CD4-positive, alpha-beta memory T cell (primary cell): ENCODE measurements around the gene CRYBB2. TPM values are rescaled to one million over a fixed set of nuclear protein-coding genes. Genes with fewer than 3 reads are reported as not detected.
"Not testable (repeated sequence)": the region's sequence is repeated elsewhere in the genome, so short reads cannot be mapped to it uniquely, and the experiment has no call there.

Experiments used
- CTCF ChIA-PET: fragments of 350-600 bp; sonication (Branson Sonifier 250); formaldehyde crosslinking; loops from one replicate; lab custom pipeline; 2021; ENCODE audit warnings: inconsistent platforms; ENCODE audit not compliant: partially characterized antibody; lab: Charles Lee
- POLR2A ChIA-PET: fragments of 350-600 bp; sonication (Branson Sonifier 250); formaldehyde crosslinking; loops from one replicate; lab custom pipeline; 2021; ENCODE audit not compliant: partially characterized antibody; lab: Charles Lee
- DNase-seq, 5 donors: peaks; one replicate each; pipeline versions ENCODE4 v3.0.0 to v3.0.0-alpha.2; 2020 to 2022; ENCODE audit warnings: mixed read lengths in 1 of 5
- H3K27ac ChIP-seq: one replicate; pipeline ENCODE4 v1.7.0; 2013; ENCODE audit warnings: low read depth, low read length
- H3K27me3 ChIP-seq: 2 replicates; pipeline ENCODE4 v1.7.0; 2013; ENCODE audit warnings: mild to moderate bottlenecking, low read length, moderate library complexity; ENCODE audit not compliant: insufficient read depth
- H3K36me3 ChIP-seq: 2 replicates; pipeline ENCODE4 v1.7.0; 2013; ENCODE audit warnings: mild to moderate bottlenecking, low read length, moderate library complexity; ENCODE audit not compliant: insufficient read depth
- H3K4me1 ChIP-seq: 2 replicates; pipeline ENCODE4 v1.7.0; 2013; ENCODE audit warnings: mild to moderate bottlenecking, low read length, moderate library complexity; ENCODE audit not compliant: insufficient read depth
- H3K4me3 ChIP-seq, 2 donors: one replicate each; pipeline ENCODE4 v1.7.0; 2013; ENCODE audit warnings: low read length in 2 of 2, mild to moderate bottlenecking in 1 of 2
- H3K9me3 ChIP-seq, 2 donors: one replicate each; pipeline ENCODE4 v1.7.0; 2013; ENCODE audit warnings: low read length in 2 of 2, control low read depth in 1 of 2; ENCODE audit not compliant: control insufficient read depth in 1 of 2
- H3K27ac Mint-ChIP-seq, 7 donors: one replicate each; pipeline ENCODE4 v1.8.0; 2020 to 2021; ENCODE audit warnings: mixed read lengths in 7 of 7, mild to moderate bottlenecking in 6 of 7, inconsistent platforms in 3 of 7, moderate library complexity in 3 of 7
- H3K27me3 Mint-ChIP-seq, 2 donors: one replicate each; pipeline ENCODE4 v1.8.0; 2020 to 2021; ENCODE audit warnings: mixed read lengths in 2 of 2
- H3K36me3 Mint-ChIP-seq, 2 donors: one replicate each; pipeline ENCODE4 v1.8.0; 2020 to 2021; ENCODE audit warnings: mixed read lengths in 2 of 2, inconsistent platforms in 1 of 2, mild to moderate bottlenecking in 1 of 2
- H3K4me1 Mint-ChIP-seq, 4 donors: one replicate each; pipeline ENCODE4 v1.8.0; 2020 to 2021; ENCODE audit warnings: mixed read lengths in 4 of 4, mild to moderate bottlenecking in 1 of 4
- H3K4me3 Mint-ChIP-seq, 8 donors: one replicate each; pipeline ENCODE4 v1.8.0; 2020 to 2021; ENCODE audit warnings: mixed read lengths in 8 of 8, mild to moderate bottlenecking in 7 of 8, moderate library complexity in 6 of 8, inconsistent platforms in 3 of 8
- H3K9me3 Mint-ChIP-seq, 8 donors: one replicate each; pipeline ENCODE4 v1.8.0; 2020 to 2021; ENCODE audit warnings: mixed read lengths in 8 of 8, mild to moderate bottlenecking in 5 of 8, inconsistent platforms in 3 of 8, moderate library complexity in 1 of 8
- intact Hi-C: fragments of 100-400 bp; cut with micrococcal nuclease; formaldehyde crosslinking; loops from one replicate; pipeline ENCODE4 v1.15.1; 2023
- polyA plus RNA-seq, 2 donors: library from polyadenylated mRNA; unstranded; fragments of 300-500 nt; fragmentation: Illumina TruSeq; gene quantifications; one replicate each; pipeline ENCODE4 v1.2.3, GENCODE V29; 2021
- total RNA-seq, 2 experiments: library from RNA; stranded (reverse); gene quantifications; one replicate each; pipeline ENCODE4 v1.2.3, GENCODE V29; 2021

Gene CRYBB2
- total and polyA plus RNA-seq, 4 experiments from 2014 or later, result not detected

GRCh38 chr22:25219948-25220442 lies 556 bp downstream of the CRYBB2 start:
- intact Hi-C loops, result no loop called here
- Mint-ChIP-seq H3K4me1 (no peaks in the 10 kb centered on the region), H3K4me3 (no peak overlapping the region), H3K36me3 (no peaks in the 10 kb centered on the region), H3K9me3 (peaks cover 0 to 3% (median 0%) of the 10 kb centered on the region in 8 donors), H3K27ac (no peak overlapping the region), H3K27me3 (peaks cover 9 to 13% of the 10 kb centered on the region in 2 donors)
- Histone ChIP-seq H3K4me3 (no peak overlapping the region), H3K36me3 (no peaks in the 10 kb centered on the region), H3K9me3 (no peaks in the 10 kb centered on the region), H3K4me1 (no peaks in the 10 kb centered on the region), H3K27me3 (no peaks in the 10 kb centered on the region), H3K27ac (no peak overlapping the region)
- ChIA-PET POLR2A (no interaction called here), CTCF (no interaction called here)
- no peak for DNase-seq

- H3K27ac ChIP-seq, result no peak overlapping the region
- no peaks in the 10 kb centered on the region for H3K27me3 ChIP-seq
- Mint-ChIP-seq H3K4me3 (no peak overlapping the region), H3K36me3 (no peaks in the 10 kb centered on the region), H3K27me3 (peaks cover 6 to 8% of the 10 kb centered on the region in 2 donors), H3K9me3 (no peaks in the 10 kb centered on the region), H3K27ac (no peak overlapping the region), H3K4me1 (no peaks in the 10 kb centered on the region)
- POLR2A ChIA-PET, result no interaction called here
- CTCF ChIA-PET, result no interaction called here
- H3K4me1 ChIP-seq, result no peaks in the 10 kb centered on the region
- H3K36me3 ChIP-seq, result no peaks in the 10 kb centered on the region
- intact Hi-C loops, result no loop called here
- no peak overlapping the region for H3K4me3 ChIP-seq
- H3K9me3 ChIP-seq, result no peaks in the 10 kb centered on the region
- no peak for DNase-seq
Observed at GRCh38 chr22:25221790-25222189, 2.4 kb downstream of the CRYBB2 start.

- no peaks in the 10 kb centered on the region for H3K4me1 ChIP-seq
- H3K27ac ChIP-seq, result no peak overlapping the region
- ChIA-PET POLR2A (no interaction called here), CTCF (no interaction called here)
- H3K27me3 ChIP-seq, result no peaks in the 10 kb centered on the region
- no peak overlapping the region for H3K4me3 ChIP-seq
- H3K9me3 ChIP-seq, result no peaks in the 10 kb centered on the region
- Mint-ChIP-seq H3K9me3 (no peaks in the 10 kb centered on the region), H3K36me3 (no peaks in the 10 kb centered on the region), H3K27ac (no peak overlapping the region), H3K27me3 (peaks cover 3 to 7% of the 10 kb centered on the region in 2 donors), H3K4me3 (no peak overlapping the region), H3K4me1 (no peaks in the 10 kb centered on the region)
- no peaks in the 10 kb centered on the region for H3K36me3 ChIP-seq
- DNase-seq, result no peak
- intact Hi-C loops, result no loop called here
Observed at GRCh38 chr22:25223269-25223850, 3.9 kb downstream of the CRYBB2 start.

GRCh38 chr22:25228822-25229221 lies 9.4 kb downstream of the CRYBB2 start:
- no peak for DNase-seq
- POLR2A ChIA-PET, result no interaction called here
- Mint-ChIP-seq H3K27me3 (peaks cover 15 to 25% of the 10 kb centered on the region in 2 donors), H3K9me3 (no peaks in the 10 kb centered on the region), H3K27ac (no peak overlapping the region), H3K4me3 (no peak overlapping the region), H3K4me1 (no peaks in the 10 kb centered on the region), H3K36me3 (no peaks in the 10 kb centered on the region)
- Histone ChIP-seq H3K27me3 (no peaks in the 10 kb centered on the region), H3K4me1 (no peaks in the 10 kb centered on the region), H3K9me3 (no peaks in the 10 kb centered on the region), H3K27ac (no peak overlapping the region), H3K36me3 (no peaks in the 10 kb centered on the region), H3K4me3 (no peak overlapping the region)
- intact Hi-C loops, result no loop called here
- CTCF ChIA-PET, result no interaction called here

- intact Hi-C loops, result loop anchor here (10.0 kb wide), 1 partner anchor 544 kb away; no protein-coding TSS in a partner anchor
- DNase-seq, CTCF ChIA-PET, H3K9me3 Mint-ChIP-seq, H3K27ac Mint-ChIP-seq, H3K4me3 ChIP-seq, H3K27ac ChIP-seq, H3K4me1 Mint-ChIP-seq, H3K4me1 ChIP-seq, H3K36me3 ChIP-seq, H3K36me3 Mint-ChIP-seq, H3K27me3 ChIP-seq, POLR2A ChIA-PET, H3K4me3 Mint-ChIP-seq, H3K9me3 ChIP-seq: not testable (repeated sequence)
- H3K27me3 Mint-ChIP-seq, result peaks cover 26 to 30% of the 10 kb centered on the region in 2 donors
Observed at GRCh38 chr22:25230760-25231159, 11.3 kb downstream of the CRYBB2 start.

GRCh38 chr22:25232301-25232700 lies 12.9 kb downstream of the CRYBB2 start:
- intact Hi-C loops, result loop anchor here (10.0 kb wide), 1 partner anchor 542 kb away; no protein-coding TSS in a partner anchor
- H3K9me3 Mint-ChIP-seq, result no peaks in the 10 kb centered on the region

GRCh38 chr22:25233706-25234105 lies 14.3 kb downstream of the CRYBB2 start:
- H3K9me3 Mint-ChIP-seq, H3K27ac ChIP-seq, H3K27ac Mint-ChIP-seq, H3K4me1 Mint-ChIP-seq, POLR2A ChIA-PET, H3K27me3 ChIP-seq, DNase-seq, H3K4me3 Mint-ChIP-seq, H3K9me3 ChIP-seq, CTCF ChIA-PET, H3K4me3 ChIP-seq, H3K36me3 Mint-ChIP-seq, H3K4me1 ChIP-seq, H3K36me3 ChIP-seq: not testable (repeated sequence)
- intact Hi-C loops, result loop anchor here (10.0 kb wide), 1 partner anchor 541 kb away; no protein-coding TSS in a partner anchor
- peaks cover 33 to 39% of the 10 kb centered on the region in 2 donors for H3K27me3 Mint-ChIP-seq

More at GRCh38 chr22:25232301-25232700, 12.9 kb downstream of the CRYBB2 start:
- CTCF ChIA-PET, result no interaction called here
- Mint-ChIP-seq H3K4me3 (no peak overlapping the region), H3K27ac (no peak overlapping the region), H3K4me1 (peaks cover 0 to 6% (median under 1%) of the 10 kb centered on the region in 4 donors), H3K27me3 (peaks cover 34 to 37% of the 10 kb centered on the region in 2 donors), H3K36me3 (no peaks in the 10 kb centered on the region)
- Histone ChIP-seq H3K4me3 (no peak overlapping the region), H3K36me3 (no peaks in the 10 kb centered on the region), H3K27ac (no peak overlapping the region), H3K4me1 (no peaks in the 10 kb centered on the region), H3K27me3 (peaks cover 5% of the 10 kb centered on the region), H3K9me3 (no peaks in the 10 kb centered on the region)
- POLR2A ChIA-PET, result no interaction called here
- no peak for DNase-seq
